GM19463 (cell line): ENCODE measurements around the gene LRBA.
A peak's percentile ranks its signal among the peaks of the same experiment; 100 is the strongest.

Experiments used
- ATAC-seq: cut with Tn5 transposase; IDR thresholded peaks from one replicate; pipeline ENCODE4 v1.9.1; 2021; ENCODE audit warnings: mild to moderate bottlenecking, moderate library complexity; ENCODE audit not compliant: unreplicated experiment

LRBA gene

DNA sequence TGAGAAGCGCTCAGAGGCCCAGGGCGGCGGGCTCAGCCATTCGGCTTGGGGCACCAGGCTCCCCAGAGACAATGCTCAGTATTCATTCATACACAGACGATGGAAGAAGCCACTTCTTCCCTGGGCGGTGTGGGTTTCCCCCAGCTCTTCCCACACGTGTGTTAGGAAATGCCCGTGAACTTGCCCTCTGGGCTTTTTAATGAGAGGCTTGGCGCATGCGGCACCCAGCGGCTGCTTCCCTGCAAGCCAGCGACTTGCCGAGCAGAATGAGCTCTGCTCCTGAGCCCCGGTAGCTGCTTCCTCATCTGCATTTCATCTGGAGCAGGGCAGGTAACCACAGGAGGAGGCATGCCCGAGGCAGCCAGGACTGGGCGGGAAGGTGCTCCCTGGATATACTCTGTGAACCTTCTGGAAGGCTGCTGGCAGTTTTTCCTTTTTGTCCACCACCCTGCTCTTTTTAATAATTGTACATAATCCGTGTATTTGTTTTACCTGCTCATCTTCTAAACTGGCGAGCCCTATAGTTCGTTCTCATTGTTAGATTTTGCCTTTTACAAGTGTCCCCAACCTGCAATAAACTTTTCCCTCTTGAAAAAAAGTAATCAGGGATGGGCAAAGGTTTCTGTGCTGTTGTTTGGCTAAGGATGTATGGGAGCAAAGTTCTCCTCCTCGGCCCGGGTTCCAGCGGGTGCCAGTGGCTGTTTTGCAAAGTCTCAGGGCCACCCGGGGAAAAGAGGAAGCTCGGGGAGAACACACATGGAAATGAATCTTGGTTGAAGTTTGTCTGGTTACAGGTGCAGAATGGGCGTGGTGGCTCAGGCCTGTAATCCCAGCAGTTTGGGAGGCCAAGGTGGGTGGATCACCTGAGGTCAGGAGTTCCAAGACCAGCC lies 758.0 kb downstream of the LRBA start:
- ATAC-seq = no peak

DNA sequence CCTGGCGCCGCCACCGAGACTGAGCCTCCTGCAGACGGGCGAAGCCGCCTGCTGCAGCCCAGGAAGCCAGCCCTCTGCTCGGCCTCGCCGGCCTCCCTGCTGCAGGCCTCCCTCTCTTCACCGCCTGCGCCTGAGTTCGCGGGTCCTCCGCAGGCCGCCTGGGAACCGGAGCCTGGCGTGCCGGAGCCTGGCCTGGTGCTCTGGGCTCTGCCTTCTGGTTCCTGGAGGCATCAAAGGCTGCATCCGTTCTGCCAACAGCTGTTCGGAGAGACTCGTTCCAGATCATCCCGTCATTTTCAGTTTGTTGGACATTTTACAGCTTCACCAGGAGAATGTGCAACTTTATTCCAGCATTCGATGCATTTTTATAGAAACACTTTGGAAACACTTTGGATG lies 758.9 kb downstream of the LRBA start:
- ATAC-seq = no peak

DNA sequence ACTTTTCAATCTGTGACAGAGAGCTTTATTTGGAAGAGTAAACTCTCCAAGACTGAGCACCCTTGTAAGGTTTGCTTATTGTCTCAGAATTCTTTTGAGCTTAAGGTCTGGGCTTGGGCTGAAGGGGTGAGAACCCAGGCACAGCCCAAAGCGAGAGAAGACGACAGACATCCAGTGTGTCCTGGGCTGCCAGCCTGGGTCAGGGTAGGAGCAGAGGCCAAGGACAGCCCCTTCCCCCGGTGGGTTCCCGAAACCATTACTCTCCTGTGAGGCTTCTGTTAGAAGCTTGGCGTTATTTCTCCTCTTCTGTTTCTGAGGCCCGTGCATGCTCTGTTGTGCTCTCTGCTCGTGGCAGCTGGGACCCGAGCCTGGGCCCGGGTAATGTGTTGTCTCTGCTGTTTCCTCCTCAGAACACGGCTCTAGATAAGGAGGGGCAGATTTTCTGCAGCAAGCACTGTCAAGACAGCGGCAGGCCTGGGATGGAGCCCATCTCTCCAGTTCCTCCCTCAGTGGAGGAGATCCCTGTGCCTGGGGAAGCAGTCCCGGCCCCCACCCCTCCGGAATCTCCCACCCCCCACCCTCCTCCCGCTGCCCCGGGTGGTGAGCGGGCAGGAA lies 759.4 kb downstream of the LRBA start:
- no peak for ATAC-seq

DNA sequence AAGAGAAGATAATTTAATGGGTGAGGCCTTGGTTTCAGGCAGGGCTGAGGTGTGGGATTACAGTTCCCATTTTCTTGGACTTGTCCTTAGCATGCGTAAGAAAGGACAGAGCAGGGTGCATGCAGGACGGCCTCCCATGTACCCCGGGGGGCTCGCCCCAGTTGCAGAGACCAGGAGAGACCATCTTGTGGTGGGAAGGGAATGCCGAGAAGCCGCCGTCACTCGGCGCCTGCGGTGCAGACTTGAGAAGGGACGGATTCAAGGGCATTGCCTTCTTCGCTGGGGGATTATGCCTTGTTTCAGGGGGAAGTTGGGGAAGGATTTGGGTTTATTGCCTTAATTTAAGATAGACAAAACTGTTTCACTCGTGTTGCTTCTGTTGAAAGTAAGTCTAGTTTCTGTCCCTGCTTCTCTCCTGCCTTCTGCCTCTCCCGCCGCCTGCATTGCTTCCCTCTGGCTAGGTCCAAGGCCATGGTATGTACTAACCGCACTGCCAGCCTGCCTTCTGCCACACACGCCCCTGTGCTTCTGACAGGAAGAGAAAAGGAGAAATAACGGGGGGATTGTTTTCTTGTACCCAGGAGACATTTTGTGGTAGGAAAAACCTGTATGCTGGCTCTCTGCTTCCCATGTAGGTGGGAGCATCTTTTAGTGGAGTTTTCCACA lies 761.0 kb downstream of the LRBA start:
- no peak for ATAC-seq

DNA sequence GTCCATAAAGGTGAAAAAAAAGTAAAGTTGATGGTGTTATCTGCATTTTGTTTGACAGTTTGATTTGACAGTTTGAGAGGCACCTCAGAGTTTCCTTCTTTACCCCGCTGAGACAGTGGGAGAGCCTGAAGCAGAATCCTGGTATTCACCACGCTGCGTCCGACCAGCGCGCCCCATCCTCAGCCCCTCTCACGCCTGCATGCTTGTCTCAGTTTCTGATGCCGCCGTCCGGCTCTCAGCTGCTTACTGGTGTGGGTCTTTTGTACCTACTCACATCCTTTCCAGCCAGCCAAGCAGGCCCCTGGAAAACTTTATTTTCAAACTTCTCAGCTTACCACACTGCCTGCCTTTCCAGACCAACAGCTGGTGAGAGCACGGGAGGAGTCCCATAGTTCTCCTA lies 761.7 kb downstream of the LRBA start:
- no peak for ATAC-seq

DNA sequence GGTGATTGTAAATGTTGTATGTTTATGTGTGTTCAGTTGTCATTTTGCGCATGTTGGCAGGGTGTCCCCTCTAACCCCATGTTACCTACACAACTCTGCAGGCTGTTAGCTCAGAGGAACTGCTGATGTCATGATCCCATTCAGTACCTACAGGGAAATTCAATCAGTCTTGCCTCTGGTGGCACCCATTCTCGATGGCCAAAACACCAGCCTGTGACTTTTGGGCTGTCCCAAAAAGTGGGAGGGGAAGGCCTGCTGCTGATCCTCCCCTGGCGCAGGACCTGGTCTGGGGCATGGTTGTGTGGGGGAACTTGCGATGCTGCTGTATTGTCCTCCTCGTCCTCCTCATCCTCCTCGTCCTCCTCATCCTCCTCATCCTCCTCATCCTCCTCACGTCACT lies 762.3 kb downstream of the LRBA start:
- no peak for ATAC-seq

DNA sequence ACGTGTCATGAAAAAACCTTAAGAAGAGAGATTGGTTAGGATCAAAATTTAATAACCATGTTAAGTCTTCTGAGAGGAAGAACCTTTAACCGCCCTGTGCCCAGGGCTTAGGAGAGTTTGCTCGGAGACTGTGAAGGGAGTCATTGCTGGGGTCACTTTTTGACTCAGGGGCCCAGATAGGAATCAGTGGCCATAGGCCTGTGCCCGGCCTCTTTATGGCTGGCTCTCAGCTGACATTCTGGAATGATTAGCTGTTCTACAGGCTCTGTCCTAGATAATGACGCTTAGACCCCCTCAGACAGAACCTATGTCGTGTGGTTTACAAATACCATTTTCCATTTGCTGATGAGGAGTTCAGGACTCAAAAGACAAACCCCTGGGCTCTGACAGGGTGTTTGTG lies 762.8 kb downstream of the LRBA start:
- ATAC-seq = no peak

DNA sequence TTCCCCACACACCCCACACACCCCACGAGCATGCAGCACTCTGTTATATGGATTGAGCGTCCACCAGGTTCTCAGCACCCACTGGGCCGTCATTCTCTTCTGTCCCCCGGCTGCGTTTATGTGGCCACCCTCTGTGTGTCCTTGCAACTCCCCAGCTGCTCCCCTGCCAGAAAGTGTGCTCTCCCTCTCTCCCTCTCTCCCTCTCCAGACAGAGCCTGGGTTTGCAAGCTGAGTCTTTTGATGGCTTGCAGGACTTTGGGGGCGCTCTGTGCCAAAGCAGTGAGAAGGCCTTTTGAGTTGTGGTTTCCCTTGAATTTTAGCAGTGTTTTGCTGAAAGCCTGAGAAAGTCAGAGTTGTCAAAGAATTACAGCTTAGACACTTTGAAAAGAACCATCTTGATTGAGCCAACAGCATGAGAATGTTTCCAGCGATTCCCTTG lies 763.3 kb downstream of the LRBA start:
- no peak for ATAC-seq

DNA sequence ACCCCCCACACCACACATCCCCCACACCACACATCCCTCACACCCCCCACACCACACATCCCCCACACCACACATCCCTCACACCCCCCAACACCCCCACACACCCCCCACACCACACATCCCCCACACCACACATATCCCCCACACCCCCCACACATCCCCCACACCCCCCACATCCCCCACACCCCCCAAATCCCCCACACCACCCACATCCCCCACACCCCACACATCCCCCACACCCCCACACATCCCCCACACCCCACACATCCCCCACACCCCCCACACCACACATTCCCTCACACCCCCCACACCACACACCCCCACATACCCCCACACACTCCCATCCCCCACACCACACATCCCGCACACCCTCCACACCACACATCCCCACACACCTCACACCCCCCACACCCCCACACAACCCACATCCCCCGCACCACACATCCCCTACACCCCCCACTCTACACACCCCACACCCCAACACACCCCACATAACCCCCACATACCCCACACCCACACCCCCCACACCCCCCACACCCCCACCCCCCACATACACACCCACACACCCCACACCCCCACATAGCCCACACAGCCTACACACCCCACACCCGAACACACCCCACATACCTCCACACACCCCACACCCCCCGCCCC lies 764.0 kb downstream of the LRBA start:
- ATAC-seq = no peak

DNA sequence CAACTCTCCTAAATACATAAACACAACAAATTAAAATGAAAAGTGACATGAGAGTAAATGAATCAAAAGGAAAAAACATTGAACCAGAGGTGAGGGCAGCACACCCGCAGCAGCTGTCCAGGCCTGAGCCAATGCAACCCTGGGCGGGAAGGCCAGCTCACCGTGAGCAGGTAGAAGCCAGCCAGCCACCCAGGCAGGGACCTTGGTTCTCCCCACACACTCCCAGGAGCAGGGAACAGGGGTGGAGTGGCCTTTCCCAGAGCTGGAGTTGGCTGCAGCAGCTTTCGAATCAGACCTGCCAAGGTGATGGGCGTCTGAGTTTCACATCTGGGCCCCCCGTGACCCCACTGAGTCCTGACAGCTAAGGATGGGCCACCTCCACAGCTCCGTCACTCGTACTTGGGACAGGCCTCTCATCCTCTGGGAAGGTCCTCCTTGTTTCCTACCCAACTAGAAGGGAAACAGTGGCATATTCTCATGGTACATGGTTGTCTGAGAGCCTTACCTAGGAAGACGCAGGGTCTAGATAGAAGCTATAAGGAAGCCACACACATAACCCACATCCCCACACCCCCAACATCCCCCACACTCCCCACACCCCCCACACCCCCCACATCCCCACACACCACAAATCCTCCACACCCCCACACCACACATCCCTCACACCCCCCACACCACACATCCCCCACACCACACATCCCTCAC lies 764.6 kb downstream of the LRBA start:
- no peak for ATAC-seq

DNA sequence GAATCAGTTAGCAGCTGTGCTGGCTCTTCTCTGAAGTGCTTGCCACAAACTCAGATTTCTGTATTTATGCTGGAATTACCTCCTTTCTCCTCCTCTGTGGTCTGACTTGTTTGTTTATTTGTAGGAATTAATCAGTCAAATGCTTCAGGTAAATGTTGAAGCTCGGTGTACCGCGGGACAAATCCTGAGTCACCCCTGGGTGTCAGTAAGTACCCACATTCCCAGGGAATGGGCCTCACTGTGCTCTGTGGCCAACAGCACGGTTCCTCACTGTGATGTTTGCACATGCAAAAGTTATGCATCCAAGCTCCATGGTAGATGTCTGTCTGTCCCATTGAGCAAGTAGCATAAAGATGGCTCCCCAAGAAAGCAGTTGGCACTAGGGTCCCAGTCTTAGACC lies 766.9 kb downstream of the LRBA start:
- no peak for ATAC-seq

DNA sequence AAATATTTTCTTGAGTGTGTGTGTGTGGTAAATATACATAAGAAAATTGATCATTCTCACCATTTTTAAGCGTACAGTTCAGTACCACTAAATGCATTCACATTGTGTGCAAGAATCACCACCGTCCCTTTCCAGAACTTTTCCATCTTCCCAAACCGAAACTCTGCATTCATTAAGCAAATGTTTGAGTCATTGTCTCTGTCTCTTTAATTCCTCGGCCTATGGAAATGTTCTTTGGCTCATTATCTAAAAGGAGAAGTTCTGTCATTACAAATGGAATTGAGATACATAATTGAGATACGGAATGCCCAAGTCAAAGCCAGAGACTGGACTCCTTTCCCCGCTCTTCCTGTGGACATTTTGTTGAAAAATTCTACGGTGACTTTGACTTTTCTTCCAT lies 767.9 kb downstream of the LRBA start:
- no peak for ATAC-seq

DNA sequence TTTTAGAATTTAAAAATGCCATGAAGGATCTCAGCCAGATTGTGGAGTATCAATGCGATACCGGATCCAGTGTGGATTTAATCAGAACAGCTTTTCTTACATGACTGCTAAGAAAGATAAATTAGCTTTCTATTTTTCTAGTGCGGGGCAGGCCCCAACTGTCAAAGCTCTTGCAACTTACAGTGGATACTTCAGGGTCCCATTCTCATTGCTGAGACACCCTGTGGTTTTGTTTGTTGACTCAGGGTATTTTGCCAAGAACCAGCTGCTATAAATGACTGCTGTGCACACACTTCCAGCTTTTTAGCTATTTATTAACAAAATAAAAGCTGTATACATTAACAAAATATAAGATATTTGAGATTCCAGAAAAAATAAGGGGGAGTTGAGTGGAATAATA lies 770.5 kb downstream of the LRBA start:
- no peak for ATAC-seq

DNA sequence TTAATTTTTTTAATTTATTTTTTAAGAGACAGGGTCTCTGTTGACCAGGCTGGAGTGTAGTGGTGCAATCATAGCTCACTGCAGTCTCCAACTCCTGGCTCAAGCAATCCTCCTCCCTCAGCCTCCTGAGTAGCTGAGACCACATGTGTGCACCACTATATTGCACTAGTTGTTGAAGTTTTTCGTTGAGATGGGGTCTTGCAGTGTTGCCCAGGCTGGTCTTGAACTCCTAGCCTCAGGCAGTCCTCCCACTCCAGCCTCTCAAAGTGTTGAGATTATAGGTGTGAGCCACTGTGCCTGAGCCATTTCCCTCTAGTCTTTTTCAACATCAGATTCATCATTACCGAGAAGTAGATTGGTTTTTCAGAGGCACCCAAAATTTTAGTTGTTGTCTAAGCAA lies 771.2 kb downstream of the LRBA start:
- no peak for ATAC-seq

DNA sequence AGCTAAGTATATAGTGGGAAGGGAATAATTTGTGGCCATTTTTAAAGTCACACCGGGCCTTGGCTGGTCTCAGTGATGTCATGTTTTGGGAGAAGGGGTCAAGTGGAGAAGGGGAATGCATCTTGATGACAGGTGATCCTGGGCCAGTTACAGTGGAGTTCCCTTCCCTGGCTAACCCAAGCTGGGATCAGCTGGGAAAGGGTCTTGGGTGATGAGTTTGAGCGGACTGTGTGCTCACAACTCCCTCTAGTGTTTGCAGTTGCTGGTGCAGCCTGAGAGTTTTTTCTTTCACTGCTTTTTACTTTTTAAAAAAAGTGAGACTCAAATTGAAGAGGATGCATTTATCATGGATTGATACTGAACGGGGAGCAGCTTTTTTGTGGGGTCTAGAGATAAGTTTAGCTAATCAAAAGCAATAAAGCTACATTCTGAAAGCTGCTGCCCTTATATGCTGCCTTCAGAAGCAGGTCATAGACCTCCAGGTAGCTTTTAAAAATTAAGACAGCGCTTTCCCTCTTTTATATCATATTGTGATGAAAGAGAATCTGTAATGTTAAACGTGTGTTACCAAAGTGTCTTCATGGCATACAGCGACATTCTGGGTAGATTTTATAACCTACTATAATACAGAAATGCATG lies 772.1 kb downstream of the LRBA start:
- ATAC-seq = peak; percentile 53

DNA sequence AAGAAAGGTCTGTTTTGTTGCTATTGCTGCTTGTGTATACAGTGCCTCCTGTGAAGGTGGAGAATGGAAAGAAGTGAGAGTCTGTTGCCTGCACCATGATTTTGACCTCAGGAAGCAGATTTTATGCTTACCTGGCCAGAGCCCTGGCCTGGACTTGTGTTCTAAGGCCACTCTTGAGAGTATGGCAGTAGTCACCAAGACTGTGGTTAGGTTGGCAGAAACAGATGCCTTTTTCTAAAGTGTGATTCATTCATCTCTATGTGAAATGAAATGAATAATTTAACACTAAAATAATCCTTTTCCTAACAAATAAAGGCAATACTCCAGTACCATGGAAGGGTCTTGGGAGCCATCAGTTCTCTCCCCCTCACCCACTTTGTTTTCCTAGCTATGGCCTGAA lies 775.1 kb downstream of the LRBA start:
- no peak for ATAC-seq

DNA sequence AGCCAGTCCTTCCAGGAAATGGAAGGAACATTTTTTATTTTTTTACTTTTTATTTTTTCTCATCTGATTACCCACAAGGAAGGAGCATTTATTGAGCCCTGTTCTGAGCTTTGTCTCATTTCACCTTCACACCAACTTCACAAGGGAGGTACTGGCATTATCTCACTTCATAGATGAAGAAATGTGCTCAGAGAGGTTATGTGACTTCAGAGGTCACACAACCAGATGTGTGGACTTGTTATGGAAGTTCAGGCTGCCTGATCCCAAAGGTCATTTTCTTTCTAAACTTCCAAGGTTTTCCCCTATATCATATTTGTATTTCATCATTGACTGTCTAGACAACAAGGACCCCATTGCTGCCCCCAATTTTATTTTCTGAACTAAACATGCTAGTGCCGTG lies 776.5 kb downstream of the LRBA start:
- ATAC-seq = no peak

DNA sequence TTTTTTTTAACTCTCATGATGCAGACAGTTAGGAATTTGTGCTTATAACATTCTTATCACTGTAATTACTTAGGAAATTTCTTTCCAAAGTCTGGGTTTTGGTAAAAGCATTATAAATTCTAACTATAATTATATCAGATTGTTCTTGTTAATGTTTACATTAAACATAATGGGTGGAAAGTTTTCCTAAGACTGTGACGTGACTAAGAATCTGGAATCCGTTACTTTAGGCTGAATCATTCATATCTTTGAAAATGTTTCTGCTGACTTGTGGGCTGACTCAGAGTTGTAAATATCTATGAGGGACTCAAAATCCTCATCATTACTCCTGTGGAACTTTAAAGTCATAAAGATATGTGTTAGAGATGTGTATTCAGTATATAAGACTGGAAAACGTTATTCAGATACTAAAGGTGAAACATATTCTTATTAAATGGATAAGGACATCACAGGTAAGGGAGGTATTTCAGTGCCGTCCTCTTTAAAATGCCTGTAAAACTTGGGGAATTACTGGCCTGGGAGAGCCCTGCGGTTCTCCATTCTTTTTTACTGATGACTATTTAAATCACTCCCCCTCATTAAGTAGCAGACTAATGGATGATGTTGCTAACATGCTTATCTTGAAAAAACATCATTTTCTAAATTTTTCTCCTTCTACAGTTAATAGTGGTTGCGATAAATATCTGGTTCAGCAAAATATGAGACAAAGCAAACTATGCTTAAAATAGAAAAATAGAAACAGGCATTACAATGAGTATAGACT lies 777.8 kb downstream of the LRBA start:
- ATAC-seq = no peak

DNA sequence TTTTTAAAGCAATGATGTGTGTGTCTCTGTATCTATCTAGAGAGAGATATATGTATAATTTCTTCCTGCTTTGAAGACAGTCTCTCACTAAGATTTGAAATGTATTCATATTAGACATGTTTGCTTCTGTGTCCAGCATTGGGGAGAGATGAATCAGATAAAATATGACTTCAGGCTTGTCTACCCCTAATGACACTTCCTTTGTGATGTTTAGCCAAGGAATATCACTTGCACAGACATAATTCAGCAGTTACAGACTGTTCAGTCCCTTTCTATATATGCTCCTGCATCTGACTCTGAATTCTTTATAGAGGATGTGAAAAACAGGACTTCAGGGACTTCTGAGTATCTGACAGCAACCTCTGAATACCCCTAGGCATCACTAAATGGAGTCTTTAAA lies 778.5 kb downstream of the LRBA start:
- ATAC-seq = no peak

DNA sequence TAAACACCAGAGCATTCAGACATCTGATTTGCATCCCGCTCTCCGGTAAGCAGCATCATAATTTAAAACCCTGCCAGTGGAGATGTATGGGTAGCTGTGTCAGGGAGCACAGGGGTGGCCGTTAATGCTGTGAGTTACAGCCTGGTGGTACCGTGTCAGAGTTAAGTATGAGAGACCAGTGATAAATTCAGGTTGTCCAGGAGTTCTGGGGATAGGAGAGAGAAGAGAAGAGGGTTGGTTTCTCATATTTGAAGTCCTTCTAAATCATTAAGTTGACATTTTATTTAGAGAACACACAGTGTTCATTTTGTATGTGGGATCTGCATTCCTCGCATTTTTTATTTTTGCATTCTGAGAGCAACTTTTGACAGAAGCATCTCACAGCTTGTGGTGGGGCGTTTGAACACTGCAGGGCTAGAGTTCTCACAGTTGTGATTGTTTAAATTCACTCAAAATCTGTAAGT lies 779.2 kb downstream of the LRBA start:
- no peak for ATAC-seq
